A549 (cell line): Measurements from ENCODE around the gene FAM50B.

ENCODE experiments used
- EP300 ChIP-seq, 2 experiments: fragments of >200 bp; sonication (Bioruptor Twin); formaldehyde crosslinking; IDR thresholded peaks; 2 replicates in 1 of 2; 3 replicates in 1 of 2; pipeline ENCODE4 v1.6.1; 2016 to 2017
- FOSL2 ChIP-seq, 2 experiments: fragments of 450-650 bp in 1 of 2; fragments of >200 bp in 1 of 2; sonication (Bioruptor Twin) in 1 of 2; formaldehyde crosslinking; IDR thresholded peaks; 2 replicates each; pipeline versions ENCODE4 v1.5.0 to v1.6.1; 2016 to 2020; ENCODE audit warnings: mild to moderate bottlenecking in 1 of 2, moderate library complexity in 1 of 2
- JUN ChIP-seq, 2 experiments: fragments of >200 bp; sonication (Bioruptor Twin); formaldehyde crosslinking; IDR thresholded peaks; 2 replicates in 1 of 2; 3 replicates in 1 of 2; pipeline ENCODE4 v1.6.1; 2016 to 2017
- JUNB ChIP-seq: fragments of >200 bp; sonication (Bioruptor Twin); formaldehyde crosslinking; IDR thresholded peaks from 2 replicates; pipeline ENCODE4 v1.6.1; 2016
- RFX5 ChIP-seq: fragments of 450-650 bp; IDR thresholded peaks from 2 replicates; pipeline ENCODE4 v1.7.1; 2014; ENCODE audit warnings: antibody characterized with exemption, mild to moderate bottlenecking, moderate library complexity
- TF ChIP-seq, protein P1 (sequence below): fragments of >200 bp; sonication (Bioruptor Twin); formaldehyde crosslinking; IDR thresholded peaks from 3 replicates; pipeline ENCODE4 v1.5.1; 2016
- TF ChIP-seq, protein P2 (sequence below): IDR thresholded peaks from 2 replicates; pipeline ENCODE4 v1.6.1; 2012; ENCODE audit warnings: low read depth, borderline replicate concordance
- TF ChIP-seq, protein P3 (sequence below): fragments of 200-600 bp; sonication (generic); IDR thresholded peaks from 2 replicates; pipeline ENCODE4 v1.6.1; 2016; ENCODE audit warnings: antibody characterized with exemption, mild to moderate bottlenecking, moderate library complexity

DNA sequence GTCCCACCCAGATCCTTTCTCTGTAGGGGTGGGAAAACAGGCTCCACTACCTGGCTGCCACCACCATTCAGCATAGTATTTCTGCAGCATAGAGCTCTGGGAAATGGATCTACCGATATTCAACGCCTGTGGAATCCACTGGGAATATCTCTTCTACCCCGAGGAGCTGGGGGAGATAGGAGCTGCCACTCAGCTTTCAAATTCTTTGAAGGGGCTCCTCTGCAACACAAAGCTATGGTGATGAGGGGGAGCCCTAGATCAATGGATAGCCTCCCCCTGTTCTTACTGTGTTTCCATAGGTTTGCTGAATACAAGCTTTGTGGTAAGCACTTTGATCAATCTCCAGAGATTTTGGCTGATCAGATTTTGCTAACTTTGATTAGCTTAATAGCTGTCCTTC, 12.9 kb downstream of the FAM50B start:
- no peak for TF ChIP-seq RFX5
- TF ChIP-seq EP300 (IDR thresholded peaks at IDR 0.05) = no peak
- TF ChIP-seq FOSL2 (IDR thresholded peaks at IDR 0.05) = no peak
- no peak for TF ChIP-seq FOSL2 (CRISPR knock-in tag; IDR thresholded peaks at IDR 0.05)
- TF ChIP-seq, protein P1, sequence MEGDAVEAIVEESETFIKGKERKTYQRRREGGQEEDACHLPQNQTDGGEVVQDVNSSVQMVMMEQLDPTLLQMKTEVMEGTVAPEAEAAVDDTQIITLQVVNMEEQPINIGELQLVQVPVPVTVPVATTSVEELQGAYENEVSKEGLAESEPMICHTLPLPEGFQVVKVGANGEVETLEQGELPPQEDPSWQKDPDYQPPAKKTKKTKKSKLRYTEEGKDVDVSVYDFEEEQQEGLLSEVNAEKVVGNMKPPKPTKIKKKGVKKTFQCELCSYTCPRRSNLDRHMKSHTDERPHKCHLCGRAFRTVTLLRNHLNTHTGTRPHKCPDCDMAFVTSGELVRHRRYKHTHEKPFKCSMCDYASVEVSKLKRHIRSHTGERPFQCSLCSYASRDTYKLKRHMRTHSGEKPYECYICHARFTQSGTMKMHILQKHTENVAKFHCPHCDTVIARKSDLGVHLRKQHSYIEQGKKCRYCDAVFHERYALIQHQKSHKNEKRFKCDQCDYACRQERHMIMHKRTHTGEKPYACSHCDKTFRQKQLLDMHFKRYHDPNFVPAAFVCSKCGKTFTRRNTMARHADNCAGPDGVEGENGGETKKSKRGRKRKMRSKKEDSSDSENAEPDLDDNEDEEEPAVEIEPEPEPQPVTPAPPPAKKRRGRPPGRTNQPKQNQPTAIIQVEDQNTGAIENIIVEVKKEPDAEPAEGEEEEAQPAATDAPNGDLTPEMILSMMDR = no peak
- TF ChIP-seq, protein P2, sequence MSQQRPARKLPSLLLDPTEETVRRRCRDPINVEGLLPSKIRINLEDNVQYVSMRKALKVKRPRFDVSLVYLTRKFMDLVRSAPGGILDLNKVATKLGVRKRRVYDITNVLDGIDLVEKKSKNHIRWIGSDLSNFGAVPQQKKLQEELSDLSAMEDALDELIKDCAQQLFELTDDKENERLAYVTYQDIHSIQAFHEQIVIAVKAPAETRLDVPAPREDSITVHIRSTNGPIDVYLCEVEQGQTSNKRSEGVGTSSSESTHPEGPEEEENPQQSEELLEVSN = no peak
- no peak for TF ChIP-seq JUN (IDR thresholded peaks at IDR 0.05)
- TF ChIP-seq, protein P3, sequence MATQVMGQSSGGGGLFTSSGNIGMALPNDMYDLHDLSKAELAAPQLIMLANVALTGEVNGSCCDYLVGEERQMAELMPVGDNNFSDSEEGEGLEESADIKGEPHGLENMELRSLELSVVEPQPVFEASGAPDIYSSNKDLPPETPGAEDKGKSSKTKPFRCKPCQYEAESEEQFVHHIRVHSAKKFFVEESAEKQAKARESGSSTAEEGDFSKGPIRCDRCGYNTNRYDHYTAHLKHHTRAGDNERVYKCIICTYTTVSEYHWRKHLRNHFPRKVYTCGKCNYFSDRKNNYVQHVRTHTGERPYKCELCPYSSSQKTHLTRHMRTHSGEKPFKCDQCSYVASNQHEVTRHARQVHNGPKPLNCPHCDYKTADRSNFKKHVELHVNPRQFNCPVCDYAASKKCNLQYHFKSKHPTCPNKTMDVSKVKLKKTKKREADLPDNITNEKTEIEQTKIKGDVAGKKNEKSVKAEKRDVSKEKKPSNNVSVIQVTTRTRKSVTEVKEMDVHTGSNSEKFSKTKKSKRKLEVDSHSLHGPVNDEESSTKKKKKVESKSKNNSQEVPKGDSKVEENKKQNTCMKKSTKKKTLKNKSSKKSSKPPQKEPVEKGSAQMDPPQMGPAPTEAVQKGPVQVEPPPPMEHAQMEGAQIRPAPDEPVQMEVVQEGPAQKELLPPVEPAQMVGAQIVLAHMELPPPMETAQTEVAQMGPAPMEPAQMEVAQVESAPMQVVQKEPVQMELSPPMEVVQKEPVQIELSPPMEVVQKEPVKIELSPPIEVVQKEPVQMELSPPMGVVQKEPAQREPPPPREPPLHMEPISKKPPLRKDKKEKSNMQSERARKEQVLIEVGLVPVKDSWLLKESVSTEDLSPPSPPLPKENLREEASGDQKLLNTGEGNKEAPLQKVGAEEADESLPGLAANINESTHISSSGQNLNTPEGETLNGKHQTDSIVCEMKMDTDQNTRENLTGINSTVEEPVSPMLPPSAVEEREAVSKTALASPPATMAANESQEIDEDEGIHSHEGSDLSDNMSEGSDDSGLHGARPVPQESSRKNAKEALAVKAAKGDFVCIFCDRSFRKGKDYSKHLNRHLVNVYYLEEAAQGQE = no peak
- TF ChIP-seq JUNB = no peak
